HG03565 (cell line): ENCODE data around the gene PDF.

Experiments
- ATAC-seq: cut with Tn5 transposase; IDR thresholded peaks from one replicate; pipeline ENCODE4 v1.9.1; 2021; ENCODE audit warnings: mild to moderate bottlenecking, moderate library complexity; ENCODE audit not compliant: unreplicated experiment

The PDF gene

GRCh38 chr16:69286941-69287713 is 43.3 kb downstream of the PDF start:
- ATAC-seq: no peak

GRCh38 chr16:69285240-69285639 is 45.1 kb downstream of the PDF start:
- ATAC-seq: no peak

- ATAC-seq: no peak
Measured at GRCh38 chr16:69283851-69284250, 46.5 kb downstream of the PDF start.

- ATAC-seq: no peak
Measured at GRCh38 chr16:69277413-69277812, 53.0 kb downstream of the PDF start.
